Measurements from ENCODE around the gene ASB17. TPM values are rescaled to one million over a fixed set of nuclear protein-coding genes. Genes with fewer than 3 reads are reported as not detected.
"Not testable (repeated sequence)": the region's sequence is repeated elsewhere in the genome, so short reads cannot be mapped to it uniquely, and the experiment has no call there.

Gene ASB17, protein sequence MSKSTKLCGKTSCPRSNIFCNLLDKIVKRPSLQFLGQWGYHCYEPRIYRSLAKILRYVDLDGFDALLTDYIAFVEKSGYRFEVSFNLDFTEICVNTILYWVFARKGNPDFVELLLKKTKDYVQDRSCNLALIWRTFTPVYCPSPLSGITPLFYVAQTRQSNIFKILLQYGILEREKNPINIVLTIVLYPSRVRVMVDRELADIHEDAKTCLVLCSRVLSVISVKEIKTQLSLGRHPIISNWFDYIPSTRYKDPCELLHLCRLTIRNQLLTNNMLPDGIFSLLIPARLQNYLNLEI
- total RNA-seq = not detected in 2 replicates

DNA sequence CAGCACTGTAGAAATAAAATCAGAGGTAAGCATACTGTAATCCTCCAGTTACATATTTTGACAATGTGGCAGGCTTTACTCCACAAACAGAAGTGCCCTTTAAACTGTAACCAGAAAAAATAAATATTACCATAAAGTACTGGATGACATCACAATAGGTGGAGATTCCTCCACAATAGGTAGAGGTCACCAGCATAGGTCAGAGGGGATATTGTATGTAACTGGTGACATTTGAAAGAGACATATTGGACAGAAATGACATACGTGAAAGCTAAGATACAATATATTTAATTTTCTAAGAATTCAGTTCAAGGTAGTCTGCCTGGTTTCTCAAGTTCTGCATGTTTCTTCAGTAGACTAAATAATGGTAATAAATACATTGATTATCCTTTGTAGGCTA is at the start of gene ASB17:
ASB17 (minus strand) TSS at position 101 of the 400 bp plus-strand sequence. CDS start 113 bp downstream, outside the sequence.
- TF ChIP-seq, protein P1, sequence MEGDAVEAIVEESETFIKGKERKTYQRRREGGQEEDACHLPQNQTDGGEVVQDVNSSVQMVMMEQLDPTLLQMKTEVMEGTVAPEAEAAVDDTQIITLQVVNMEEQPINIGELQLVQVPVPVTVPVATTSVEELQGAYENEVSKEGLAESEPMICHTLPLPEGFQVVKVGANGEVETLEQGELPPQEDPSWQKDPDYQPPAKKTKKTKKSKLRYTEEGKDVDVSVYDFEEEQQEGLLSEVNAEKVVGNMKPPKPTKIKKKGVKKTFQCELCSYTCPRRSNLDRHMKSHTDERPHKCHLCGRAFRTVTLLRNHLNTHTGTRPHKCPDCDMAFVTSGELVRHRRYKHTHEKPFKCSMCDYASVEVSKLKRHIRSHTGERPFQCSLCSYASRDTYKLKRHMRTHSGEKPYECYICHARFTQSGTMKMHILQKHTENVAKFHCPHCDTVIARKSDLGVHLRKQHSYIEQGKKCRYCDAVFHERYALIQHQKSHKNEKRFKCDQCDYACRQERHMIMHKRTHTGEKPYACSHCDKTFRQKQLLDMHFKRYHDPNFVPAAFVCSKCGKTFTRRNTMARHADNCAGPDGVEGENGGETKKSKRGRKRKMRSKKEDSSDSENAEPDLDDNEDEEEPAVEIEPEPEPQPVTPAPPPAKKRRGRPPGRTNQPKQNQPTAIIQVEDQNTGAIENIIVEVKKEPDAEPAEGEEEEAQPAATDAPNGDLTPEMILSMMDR (conservative IDR thresholded peaks at IDR 0.05; ENCODE audit: low read depth, low read length) = no peak
- no peak for DNase-seq (ENCODE audit: low read depth)
- H3K4me3 ChIP-seq (ENCODE audit: low read depth, low read length) = no peak within 1 kb of the TSS

DNA sequence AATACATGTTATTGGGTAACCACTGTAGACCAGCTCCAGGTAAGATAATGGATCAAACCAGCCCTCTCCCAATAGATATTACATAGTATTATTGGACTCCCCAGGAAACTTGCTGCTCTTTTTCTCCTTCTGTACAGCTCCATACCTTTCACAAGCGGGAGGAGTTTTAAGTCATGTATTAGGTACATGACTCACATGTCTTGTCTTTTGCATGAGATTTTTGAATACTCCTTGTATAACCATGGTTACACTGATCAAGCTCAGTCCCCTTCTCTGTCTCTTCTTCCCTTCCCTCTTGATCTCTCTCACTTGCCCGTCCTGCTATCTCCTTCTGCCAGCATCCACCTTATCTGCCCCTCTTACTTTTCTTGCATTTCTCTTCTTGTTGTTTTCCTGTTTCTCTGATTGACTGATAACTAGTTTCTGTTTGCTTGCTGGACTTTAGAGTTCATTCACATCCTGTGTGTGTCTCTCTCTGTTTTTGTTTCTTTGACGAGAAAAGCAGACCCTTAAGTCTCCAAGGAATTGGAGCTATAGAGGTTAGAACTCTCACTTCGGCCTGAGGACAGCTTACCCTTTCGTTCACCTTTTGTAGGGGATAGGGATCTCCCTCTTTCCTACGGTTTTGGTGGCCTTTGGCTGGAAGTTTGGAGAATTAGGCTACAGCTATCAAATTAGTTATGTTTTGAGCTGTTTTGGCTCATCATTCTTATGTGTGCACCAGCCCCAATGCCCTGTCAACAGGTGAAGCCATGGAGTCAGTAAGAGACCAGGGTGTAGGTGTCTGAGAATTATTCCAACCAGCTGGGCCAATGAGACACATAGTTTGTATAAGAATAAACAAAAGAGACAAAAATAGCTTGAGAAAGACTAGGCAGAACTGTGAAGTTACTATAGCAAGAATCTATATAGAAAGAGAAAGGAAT is 49.0 kb upstream of the ASB17 start:
- no peak overlapping the region for H3K4me3 ChIP-seq (ENCODE audit: low read depth, low read length)
- TF ChIP-seq, protein P1 (conservative IDR thresholded peaks at IDR 0.05; ENCODE audit: low read depth, low read length) = no peak
- DNase-seq (ENCODE audit: low read depth) = no peak

DNA sequence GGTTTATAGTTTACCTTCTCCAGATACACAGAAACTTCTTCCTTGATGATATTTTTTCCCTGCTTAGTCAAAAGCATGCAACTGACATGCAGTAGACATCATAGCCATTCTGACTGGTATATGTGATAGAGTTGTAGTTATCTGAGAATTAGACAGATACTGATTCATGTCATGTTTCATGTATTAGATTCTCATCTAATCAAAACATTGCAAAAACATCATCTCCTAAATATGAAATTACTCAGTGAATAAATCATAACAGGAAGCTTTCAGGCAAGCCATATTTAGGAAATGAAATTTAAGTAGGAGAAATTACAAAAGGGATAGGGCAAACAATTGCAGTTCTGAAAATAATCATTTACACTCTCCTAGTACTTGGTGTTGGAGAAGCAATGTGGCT is 38.4 kb upstream of the ASB17 start:
- TF ChIP-seq, protein P1 (conservative IDR thresholded peaks at IDR 0.05; ENCODE audit: low read depth, low read length) = no peak
- H3K4me3 ChIP-seq (ENCODE audit: low read depth, low read length) = no peak overlapping the region
- no peak for DNase-seq (ENCODE audit: low read depth)

DNA sequence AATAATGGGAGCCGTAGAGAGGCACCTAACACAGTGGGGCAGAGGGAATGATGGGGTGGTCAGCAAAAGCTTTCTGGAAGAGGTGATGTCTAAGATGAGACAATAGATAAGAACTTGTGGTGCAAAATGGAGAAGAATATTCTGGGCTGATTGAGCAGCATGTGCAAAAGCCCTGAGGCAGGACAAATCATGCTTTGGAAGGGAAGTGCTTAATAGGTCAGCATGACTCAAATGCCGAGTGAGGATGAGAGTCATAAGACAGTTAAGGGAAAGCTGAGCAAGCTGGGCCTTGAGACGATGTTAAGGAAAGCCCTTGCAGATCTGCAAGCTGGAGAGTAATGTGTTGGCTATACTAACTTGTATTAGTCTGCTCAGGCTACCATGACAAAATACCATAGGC is 37.3 kb upstream of the ASB17 start:
- TF ChIP-seq, protein P1 (conservative IDR thresholded peaks at IDR 0.05; ENCODE audit: low read depth, low read length) = no peak
- DNase-seq (ENCODE audit: low read depth) = no peak
- H3K4me3 ChIP-seq (ENCODE audit: low read depth, low read length) = no peak overlapping the region

DNA sequence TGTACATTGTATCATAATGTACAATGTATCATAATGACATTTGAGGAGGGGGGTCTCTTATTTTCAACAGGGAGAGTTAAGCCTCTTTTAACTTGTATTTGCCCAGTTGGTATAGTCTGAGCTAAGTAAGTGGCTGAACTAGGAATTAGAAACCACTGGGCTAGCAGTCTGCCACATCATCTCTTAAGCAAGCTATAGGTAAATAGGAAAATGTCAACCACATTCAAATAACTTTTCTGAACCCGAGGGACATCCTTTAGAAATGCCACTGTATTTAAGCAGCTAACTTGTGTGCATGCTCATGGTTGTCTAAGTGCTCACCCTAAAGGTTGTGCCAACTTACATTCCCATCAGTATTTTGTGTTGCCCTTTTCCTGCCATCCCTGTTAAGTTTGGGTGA is 35.5 kb upstream of the ASB17 start:
- no peak for DNase-seq (ENCODE audit: low read depth)
- TF ChIP-seq, protein P1 (conservative IDR thresholded peaks at IDR 0.05; ENCODE audit: low read depth, low read length) = no peak
- H3K4me3 ChIP-seq (ENCODE audit: low read depth, low read length) = no peak overlapping the region

DNA sequence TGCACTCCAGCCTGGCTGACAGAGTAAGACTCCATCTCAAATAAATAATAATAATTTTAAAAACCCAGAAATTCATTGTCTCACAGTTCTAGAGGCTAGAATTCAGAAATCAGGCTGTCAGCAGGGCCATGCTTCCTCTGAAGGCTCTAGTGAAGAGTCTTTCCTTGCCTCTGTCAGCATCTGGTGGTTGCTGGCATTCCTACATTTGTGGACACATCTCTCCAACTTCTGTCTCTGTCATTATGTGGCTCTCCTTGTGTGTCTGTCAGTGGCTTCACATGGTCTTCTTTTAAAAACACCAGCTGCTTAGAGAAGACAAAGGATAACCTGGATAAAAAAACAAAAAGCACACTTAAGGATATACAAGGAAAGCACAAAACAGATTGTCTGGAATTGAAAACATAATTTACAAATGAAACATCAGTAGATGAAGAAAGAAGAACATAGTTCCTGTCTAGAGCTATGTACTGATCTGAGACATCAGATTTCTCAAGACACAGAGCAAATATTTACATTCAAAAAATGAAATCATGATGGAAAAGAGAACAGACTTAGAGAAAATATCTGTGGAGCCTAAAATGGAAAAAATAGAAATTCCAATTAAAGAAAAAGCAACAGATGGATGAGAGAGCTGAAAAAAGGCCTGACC is 32.7 kb upstream of the ASB17 start:
- TF ChIP-seq, protein P1 (conservative IDR thresholded peaks at IDR 0.05; ENCODE audit: low read depth, low read length) = peak; percentile 10
- no peak for DNase-seq (ENCODE audit: low read depth)
- no peak overlapping the region for H3K4me3 ChIP-seq (ENCODE audit: low read depth, low read length)

DNA sequence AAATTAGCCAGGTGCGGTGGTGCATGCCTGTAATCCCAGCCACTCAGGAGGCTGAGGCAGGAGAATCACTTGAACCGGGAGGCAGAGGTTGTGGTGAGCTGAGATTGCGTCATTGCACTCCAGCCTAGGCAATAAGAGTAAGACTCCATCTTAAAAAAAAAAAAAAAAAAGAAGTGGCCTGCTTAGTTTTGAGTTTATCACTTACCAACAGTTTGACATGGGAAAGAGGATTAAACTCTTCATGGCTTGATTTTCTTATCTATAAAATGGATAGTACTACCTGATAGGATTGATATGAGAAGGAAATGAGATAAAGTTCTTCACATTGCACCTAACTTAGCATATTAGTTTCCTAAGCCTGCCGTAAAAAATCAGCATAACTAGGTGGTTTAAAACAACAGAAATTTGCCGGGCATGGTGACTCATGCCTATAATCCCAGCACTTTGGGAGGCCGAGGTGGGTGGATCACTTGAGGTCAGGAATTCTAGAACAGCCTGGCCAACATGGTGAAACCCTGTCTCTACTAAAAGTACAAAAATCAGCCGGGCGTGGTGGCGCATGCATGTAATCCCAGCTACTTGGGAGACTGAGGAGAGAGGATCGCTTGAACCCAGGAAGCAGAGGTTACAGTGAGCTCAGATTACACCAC is 32.0 kb upstream of the ASB17 start:
- not testable (repeated sequence) for DNase-seq (ENCODE audit: low read depth); H3K4me3 ChIP-seq (ENCODE audit: low read depth, low read length)
